NOMO-1 treated with DMSO at 0.1 percent for 48 hours (cell line): ENCODE data around the gene SEMA3F.

Experiments used
- DNase-seq: peaks from one replicate; lab custom pipeline; 2025; ENCODE audit not compliant: unreplicated experiment; lab: John Stamatoyannopoulos, UW

Gene SEMA3F

DNA sequence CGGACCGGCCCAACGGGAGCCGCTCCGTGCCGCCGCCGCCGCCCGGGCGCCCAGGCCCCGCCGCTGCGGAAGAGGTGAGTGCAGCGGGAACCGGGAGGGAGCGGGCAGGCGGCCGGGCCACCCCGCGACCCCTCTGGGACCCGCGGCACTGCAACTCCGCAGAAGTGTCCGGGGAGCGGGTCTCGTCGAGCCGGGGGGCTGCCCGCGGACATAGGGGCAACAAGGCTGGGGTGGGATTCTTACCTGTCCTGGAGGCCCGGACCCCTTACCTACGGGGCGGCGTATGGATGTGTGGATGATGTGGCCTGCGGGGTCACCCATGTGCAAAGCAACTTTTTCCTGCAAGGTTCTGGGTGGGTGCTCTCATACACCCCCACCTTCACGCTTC, 361 bp downstream of the SEMA3F start:
- DNase-seq: no peak

GRCh38 chr3:50155891-50156290, 767 bp downstream of the SEMA3F start:
- no peak for DNase-seq

GRCh38 chr3:50156549-50157493, 1.7 kb downstream of the SEMA3F start:
- no peak for DNase-seq

- DNase-seq: peak; percentile 12
Measured at GRCh38 chr3:50157827-50158529, 2.9 kb downstream of the SEMA3F start.

DNA sequence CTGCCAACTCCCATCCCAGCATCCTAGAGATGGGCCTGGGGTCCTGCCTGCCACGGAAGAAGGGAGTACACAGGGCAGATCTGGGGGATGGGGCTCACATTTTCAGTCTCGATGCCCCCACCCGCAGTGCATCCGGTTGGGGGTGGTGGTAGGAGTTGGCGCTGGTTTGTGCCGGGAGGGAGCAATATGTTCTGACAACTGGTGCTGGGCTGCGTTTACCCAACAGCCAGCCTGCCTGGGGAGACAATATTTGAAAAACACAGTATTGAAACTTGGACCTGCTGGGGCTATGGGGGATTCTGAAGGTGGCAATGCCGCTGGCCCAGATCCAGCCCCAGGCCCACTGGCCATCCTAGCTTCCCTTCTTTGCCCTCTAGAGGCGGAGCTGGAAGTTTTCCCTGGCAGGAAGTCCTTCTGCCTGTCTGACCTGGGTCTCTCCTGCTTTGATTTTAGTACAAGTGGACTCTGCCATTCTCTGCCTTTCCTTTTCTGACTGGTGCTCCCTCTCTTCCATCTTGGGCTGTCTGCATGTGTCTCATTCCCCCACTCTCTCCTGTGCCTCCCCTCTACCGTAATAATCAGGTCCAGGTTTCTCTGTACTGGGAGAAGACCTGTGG, 3.5 kb downstream of the SEMA3F start:
- DNase-seq: no peak

DNA sequence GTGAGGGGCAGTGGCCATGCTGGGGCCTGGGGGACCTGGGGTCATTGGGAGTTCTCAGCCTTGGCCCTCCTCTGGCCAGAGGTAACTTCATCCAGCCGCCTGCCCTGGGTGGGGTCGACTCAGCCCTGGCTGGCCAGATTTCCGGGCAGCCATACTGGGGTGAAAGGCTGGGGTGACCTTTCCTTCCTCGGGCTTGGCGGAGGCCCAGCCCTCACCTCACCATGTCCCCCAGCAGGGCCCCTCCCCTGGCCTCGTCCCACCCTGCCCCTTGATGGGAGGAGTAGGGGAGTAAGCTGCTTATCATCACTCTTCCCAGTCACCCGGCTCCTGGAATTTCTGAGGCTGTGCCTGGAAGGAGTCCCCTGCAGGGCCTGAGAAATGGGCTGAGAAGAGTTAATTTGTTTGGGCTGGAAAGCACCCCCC, 5.4 kb downstream of the SEMA3F start:
- no peak for DNase-seq

DNA sequence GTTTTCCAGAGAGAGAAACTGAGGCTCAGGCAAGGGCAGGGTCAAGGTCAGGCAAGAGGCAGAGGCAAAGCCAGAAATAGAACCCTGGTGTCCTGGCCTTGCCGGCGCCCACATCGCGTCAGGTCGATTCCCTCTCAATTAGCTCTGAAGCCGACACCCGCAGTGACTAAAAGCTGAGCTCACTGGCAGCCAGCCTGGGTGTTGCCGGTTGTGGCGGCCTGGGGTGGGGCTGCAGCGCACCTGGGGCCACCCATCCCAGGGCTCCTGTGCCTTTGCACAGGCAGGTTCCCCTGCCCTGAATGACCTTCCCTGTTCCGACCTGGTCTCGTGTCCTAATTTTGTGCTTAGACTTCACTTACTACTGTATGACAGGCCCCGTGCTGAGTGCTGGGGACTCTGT, 6.2 kb downstream of the SEMA3F start:
- no peak for DNase-seq

DNA sequence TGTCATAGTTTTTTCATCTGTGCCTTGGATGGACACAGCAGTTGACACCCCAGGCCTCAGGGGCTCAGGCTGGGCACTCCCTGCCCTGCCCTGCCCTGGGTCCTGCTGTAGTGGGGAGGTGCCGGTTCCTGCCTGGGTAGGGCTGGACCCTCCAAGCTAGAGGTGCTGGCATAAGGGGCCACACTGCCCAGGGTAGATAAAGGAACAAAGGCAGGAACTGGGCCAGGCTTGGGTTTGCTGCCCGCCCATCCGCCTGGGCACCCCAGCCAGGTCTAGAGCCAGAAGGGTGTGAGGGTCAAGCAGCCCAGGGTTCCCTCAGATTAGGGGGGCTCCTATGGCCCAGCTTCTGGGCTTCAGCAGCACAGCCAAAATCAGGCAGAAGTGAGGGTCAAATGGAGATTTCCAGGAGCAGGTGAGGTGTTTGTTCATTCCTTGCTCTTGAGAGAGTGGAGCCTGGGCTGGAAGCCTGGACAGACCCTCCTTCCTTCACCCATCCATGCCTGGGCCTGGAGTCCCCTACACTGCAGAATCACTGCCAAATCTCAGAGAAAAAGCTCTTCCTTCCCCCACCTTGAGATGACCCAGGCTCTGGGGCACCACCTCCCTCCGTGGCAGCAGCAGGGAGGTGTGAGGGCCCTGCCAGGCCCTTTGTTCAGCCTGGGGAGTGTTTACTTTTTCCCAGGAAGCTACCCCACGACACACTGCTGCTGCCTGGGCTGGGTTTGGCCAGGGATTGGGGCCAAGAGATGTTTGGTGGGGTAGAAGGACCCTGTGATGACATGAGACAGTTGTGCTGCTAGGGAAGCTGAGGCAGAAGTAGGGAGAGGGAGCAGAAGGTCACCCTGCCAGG, 7.1 kb downstream of the SEMA3F start:
- no peak for DNase-seq

DNA sequence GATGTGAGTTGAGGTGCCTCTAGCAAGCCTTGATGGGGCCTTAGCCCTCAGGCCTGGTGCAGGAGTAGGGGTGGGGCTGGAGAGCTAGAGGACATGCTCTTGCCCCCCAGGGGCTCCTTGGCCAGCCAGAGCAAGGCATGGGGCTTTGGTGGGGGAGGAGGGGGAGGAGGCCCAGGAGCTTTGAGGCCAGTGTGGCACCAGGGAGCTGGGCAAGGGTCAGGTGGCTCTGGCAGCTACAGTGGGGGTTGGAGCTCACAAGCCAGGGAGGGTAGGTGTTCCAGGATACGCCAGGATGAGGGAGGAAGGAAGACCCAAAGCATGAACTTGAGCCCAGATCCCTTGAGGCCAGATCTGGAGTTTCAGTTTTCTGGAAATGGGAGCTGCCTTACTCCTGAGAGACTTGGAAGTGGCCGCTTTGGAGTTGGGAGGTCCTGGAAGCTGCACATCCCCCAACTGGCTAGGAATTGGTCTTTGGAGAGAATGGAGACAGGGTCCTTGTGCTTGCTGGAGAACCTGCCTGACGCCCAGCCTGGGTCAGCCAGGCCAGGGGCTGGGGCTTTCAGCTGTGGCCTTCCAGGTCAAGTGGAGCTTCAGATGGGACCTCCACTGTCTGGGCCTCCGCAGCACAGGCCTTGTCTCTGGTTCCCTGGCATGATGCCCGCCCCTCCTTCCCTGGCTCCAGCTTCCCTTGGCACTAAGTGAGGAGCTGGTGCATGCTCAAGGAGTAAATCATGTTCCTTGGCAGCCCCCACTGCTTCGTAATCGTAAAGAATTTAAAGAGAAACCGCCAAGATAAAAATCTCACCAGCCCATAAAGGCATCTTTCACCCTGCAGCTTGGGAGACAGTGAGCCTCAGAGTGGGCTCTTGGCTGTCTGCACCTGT, 8.7 kb downstream of the SEMA3F start:
- DNase-seq: no peak

DNA sequence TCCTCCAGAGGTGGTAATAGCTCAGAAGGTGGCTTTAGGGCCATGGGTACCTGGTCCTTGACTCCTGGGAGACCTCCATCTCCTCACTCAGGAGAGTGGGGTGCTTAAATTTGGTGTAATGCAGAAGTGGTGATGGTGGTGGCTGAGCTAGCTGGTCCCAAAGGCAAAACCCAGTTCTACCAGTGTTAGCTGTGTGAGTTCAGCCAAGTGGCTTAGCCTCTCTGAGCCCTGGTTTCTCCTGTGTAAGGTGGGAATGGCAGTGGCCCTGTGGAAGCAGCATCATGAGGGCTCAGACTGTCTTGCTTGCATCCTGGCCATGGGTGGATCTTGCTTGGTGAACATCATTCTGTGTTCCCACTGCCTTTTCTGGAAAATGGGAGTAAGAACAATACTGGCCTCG, 9.4 kb downstream of the SEMA3F start:
- no peak for DNase-seq

DNA sequence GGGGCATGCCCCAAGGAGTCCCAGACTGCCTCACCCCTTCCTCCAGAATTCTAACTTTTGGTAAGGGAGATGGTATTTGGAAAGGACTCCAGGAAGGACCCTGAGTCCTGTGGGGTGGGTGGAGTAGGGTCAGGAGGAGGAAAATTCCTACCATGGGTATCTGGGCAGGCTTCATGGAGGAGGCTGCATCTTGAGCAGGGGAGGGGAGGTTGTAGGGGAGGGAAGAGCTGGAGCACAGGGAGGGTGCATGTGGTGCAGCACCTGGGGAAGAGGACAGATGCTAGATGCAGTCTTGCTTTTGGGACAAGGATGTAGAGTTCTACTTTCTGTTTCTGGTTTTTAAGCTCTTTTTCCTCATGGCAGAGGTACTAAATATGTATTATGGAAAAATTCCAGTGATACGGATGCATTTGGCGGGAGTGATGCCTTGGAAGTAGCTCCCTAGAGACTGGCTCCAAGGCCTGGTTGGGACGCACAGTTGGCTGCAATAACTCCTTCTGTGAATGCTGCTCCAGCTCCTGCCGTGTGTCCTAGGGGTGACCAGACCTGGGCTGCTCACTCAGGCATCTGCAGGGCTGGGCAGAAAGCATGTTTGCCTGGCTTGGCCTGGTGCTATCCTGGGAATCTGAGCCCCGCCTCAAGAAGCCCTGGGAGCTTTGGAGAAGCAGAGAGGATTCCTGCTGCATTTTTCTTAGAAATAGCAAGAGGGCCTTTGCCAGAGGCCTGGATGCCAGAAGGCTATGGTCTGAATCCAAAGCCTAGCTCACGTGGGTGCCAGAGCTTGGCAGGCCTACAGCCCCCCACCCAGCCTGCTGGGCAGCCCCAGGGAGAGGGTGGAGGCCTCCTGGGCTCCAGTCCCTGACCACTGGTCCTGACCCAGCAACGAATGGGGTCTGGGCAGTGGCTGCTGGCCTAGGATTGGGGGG, 10.1 kb downstream of the SEMA3F start:
- no peak for DNase-seq

GRCh38 chr3:50165910-50166538, 10.9 kb downstream of the SEMA3F start:
- no peak for DNase-seq

DNA sequence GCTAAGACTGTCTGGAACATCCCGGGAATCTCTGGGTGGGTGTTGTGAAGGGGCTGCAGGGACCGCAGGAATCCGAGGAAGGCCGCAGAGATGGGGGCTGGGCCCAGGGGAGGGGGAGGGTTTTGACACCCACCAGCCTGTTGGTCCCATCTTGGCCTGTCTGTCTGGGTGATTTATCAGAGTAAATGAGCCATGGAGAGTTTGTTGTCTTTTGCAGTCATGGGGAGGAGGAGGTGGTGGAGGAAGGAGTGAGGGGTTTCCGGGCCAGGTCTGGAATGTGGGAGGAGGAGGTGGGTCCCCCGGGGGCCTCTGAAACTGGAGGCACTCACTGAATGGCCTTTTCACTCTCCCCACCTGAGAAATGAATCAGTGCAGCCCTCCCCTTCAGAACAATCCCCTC, 11.5 kb downstream of the SEMA3F start:
- no peak for DNase-seq

DNA sequence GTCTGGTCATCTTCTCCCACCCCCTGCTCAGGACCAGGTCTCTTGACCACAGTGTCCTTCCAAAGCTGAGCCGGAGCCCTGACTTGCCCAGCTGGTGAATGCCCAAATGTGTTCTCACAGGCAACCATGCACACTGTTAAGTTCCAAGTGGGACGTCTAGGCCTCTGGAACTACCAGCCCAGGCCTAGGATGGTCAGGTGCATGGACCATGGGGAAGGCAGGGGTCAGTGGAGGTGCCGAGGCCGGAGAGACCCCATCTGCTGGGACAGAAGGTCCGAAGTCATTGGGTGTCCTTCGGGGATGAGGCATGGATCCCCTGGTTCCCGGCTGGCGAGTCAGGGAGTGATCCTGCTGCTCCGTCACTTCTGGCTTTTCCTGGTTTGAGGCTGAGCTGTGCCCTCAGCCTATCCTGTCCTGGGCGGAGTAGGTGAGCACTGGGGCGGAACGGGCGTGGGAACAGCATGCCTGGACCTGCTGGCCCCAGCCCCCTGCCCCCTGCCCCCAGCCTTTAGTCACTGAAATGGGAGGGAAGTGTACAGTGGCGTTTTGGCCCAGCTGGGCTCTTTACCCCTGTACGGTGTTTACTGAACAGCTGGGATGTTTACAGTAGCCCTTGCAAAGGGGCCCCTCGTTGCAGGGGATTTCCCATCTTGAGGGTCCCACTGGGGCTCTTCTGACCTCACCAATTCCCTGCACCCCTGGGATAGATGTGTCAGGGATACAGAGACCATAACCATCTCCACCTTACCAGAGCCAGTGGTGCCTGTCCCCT, 12.1 kb downstream of the SEMA3F start:
- DNase-seq: no peak

DNA sequence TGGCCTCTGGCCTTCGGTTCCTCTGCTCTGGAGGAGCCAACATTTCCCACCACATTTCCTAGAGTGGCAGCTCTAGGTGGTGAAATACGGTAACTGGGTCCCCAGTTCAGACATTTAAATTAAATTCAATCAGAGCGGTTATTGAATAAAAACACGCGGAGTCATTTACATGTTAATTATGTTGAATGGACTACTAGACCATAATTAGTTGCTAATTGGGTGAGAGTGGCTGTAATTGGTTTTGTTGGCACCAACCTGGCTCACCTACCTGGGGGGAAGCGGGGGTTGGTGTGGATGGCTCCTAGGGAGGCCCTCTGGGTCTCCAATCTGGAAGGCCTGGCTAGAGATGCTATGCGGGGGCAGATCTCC, 12.7 kb downstream of the SEMA3F start:
- no peak for DNase-seq

DNA sequence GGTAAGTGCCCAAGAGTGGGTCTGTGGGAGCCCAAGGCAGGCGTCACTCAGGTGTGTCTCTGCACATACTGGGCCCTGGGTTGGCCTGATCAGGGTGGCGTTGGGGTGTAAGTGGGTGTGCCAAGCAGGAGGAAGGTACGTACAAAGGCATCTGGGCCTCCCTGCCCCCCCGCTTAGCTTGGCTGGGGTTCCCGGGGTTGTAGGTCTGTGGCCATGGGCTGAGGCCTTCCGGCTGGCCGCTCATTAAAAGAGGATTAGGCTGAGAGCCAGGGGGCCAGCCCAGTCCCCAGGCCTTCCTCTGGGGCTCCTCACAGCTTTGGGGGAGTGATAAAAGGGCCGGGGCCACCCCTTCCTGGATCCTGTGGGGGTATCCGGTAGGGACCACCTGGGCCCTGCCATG, 13.3 kb downstream of the SEMA3F start:
- no peak for DNase-seq

- DNase-seq: no peak
Measured at GRCh38 chr3:50168791-50169190, 13.7 kb downstream of the SEMA3F start.
